MCF 10A (cell line): Measurements from ENCODE around the gene DYSF. TPM values are rescaled to one million over a fixed set of nuclear protein-coding genes. Genes with fewer than 3 reads are reported as not detected.

ENCODE experiments used
- BruUV-seq: library from RNA; stranded (reverse); fragments of 400-500 nt; replicated peaks from 2 replicates; lab custom pipeline; 2021; lab: Mats Ljungman, UMichigan
- CTCF ChIA-PET: fragments of 300-600 bp; sonication (Branson Sonifier 250); formaldehyde crosslinking; extraction: SDS; loops from one replicate; lab custom pipeline; 2021; ENCODE audit warnings: antibody characterized with exemption, inconsistent platforms; lab: Yijun Ruan, JAX
- POLR2A ChIA-PET: fragments of 300-600, 350-650 bp; sonication (Branson Sonifier 250); formaldehyde crosslinking; extraction: SDS; loops from one replicate; lab custom pipeline; 2020; ENCODE audit warnings: antibody characterized with exemption, inconsistent platforms; lab: Yijun Ruan, JAX
- DNase-seq: peaks from one replicate; pipeline ENCODE4 v3.0.0-alpha.2; 2018; ENCODE audit not compliant: unreplicated experiment
- H3K27ac Mint-ChIP-seq: one replicate; pipeline ENCODE4 v1.8.0; 2022; ENCODE audit warnings: mild to moderate bottlenecking, low read depth, mixed read lengths; ENCODE audit not compliant: unreplicated experiment
- H3K27me3 Mint-ChIP-seq: one replicate; pipeline ENCODE4 v1.8.0; 2022; ENCODE audit warnings: mixed read lengths; ENCODE audit not compliant: insufficient read depth, unreplicated experiment
- H3K36me3 Mint-ChIP-seq: one replicate; pipeline ENCODE4 v1.8.0; 2022; ENCODE audit warnings: mild to moderate bottlenecking, moderate library complexity, mixed read lengths; ENCODE audit not compliant: insufficient read depth, unreplicated experiment
- H3K4me1 Mint-ChIP-seq: one replicate; pipeline ENCODE4 v1.8.0; 2022; ENCODE audit warnings: mixed read lengths; ENCODE audit not compliant: insufficient read depth, unreplicated experiment
- H3K4me3 Mint-ChIP-seq: one replicate; pipeline ENCODE4 v1.8.0; 2022; ENCODE audit warnings: mild to moderate bottlenecking, moderate library complexity, mixed read lengths; ENCODE audit not compliant: unreplicated experiment
- H3K9me3 Mint-ChIP-seq: one replicate; pipeline ENCODE4 v1.8.0; 2022; ENCODE audit warnings: mixed read lengths; ENCODE audit not compliant: unreplicated experiment
- intact Hi-C: fragments of 100-400 bp; cut with micrococcal nuclease; formaldehyde crosslinking; loops from 2 replicates; pipeline ENCODE4 v1.14.1; 2022
- total RNA-seq: library from RNA; stranded (reverse); gene quantifications from 2 replicates; pipeline ENCODE4 v1.2.3, GENCODE V29; 2022
- TF ChIP-seq, protein P1 (sequence below): fragments of 200-600 bp; IDR thresholded peaks from one replicate; pipeline ENCODE4 v1.8.0; 2022; ENCODE audit warnings: antibody characterized with exemption, mild to moderate bottlenecking; ENCODE audit not compliant: unreplicated experiment

Gene DYSF
- total RNA-seq, 1 experiment from 2014 or later, result 2.0 TPM

DNA sequence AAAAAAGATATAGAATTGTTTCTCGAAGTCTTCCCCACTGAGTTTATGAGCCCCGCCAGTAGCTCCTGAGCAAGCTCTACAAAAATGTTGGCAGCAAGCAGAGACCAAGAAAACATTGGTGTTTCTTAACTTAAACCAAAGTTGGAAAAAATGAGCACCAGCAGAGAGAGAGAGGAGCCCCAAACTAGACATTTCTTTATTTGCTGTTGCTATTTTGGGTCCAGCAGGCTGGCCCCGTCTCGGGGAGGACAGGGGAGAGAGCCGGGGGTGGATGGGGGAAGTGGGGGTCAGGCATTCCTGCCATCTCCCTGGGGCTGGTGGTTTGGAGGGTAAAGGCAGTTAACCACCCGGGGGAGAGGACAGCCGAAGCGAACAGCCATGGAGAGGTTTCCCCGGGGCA, 113.0 kb downstream of the DYSF start:
- BruUV-seq, result no TSS peak
- H3K4me3 Mint-ChIP-seq, result no peak overlapping the region
- CTCF ChIA-PET, result no interaction called here
- H3K27me3 Mint-ChIP-seq, result no peaks in the 10 kb centered on the region
- H3K36me3 Mint-ChIP-seq, result no peaks in the 10 kb centered on the region
- no peak overlapping the region for H3K27ac Mint-ChIP-seq
- intact Hi-C loops, result no loop called here
- H3K9me3 Mint-ChIP-seq, result no peaks in the 10 kb centered on the region
- no peak for DNase-seq
- POLR2A ChIA-PET, result interaction anchor here (0.7 kb wide), 1 partner anchor 23 kb away, joined by 3 read pairs; no protein-coding TSS in a partner anchor
- TF ChIP-seq, protein P1, sequence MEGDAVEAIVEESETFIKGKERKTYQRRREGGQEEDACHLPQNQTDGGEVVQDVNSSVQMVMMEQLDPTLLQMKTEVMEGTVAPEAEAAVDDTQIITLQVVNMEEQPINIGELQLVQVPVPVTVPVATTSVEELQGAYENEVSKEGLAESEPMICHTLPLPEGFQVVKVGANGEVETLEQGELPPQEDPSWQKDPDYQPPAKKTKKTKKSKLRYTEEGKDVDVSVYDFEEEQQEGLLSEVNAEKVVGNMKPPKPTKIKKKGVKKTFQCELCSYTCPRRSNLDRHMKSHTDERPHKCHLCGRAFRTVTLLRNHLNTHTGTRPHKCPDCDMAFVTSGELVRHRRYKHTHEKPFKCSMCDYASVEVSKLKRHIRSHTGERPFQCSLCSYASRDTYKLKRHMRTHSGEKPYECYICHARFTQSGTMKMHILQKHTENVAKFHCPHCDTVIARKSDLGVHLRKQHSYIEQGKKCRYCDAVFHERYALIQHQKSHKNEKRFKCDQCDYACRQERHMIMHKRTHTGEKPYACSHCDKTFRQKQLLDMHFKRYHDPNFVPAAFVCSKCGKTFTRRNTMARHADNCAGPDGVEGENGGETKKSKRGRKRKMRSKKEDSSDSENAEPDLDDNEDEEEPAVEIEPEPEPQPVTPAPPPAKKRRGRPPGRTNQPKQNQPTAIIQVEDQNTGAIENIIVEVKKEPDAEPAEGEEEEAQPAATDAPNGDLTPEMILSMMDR, result no peak
- no peaks in the 10 kb centered on the region for H3K4me1 Mint-ChIP-seq

DNA sequence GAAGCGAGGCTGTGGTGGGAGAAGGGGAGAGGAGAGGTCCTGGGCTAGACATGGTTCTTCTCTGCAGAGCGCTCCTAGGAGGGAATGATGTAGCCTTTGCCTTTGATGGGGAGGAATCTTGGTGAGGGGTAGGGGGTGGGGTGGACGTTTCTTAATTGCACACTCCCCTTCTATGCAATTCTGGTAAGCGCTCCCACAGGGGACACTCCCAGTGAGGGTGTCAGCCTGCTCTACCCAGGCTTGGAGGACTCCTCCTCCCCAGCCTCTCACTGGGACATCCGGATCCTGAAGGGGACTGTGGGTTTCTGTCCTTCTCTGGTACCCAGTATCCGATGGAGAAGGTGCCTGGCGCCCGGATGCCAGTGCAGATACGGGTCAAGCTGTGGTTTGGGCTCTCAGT, 114.3 kb downstream of the DYSF start:
- no peaks in the 10 kb centered on the region for H3K36me3 Mint-ChIP-seq

DNA sequence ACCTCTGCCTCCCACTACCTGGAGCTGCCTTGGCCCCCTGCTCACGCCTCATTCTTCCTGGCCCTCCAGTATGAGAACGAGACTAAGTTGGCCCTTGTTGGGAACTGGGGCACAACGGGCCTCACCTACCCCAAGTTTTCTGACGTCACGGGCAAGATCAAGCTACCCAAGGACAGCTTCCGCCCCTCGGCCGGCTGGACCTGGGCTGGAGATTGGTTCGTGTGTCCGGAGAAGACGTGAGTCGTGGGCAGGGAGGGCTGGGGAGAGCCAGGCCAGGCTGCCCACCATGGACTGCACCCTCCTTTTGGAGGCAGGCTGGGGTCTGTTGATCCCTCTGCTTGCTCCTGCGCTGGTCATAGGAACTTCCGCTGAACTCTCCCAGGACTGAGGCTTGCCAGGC, 114.7 kb downstream of the DYSF start:
- TF ChIP-seq, protein P1, result no peak
- no peaks in the 10 kb centered on the region for H3K9me3 Mint-ChIP-seq
- CTCF ChIA-PET, result interaction anchor here (0.7 kb wide), 1 partner anchor 42 kb away, joined by 3 read pairs; no protein-coding TSS in a partner anchor
- DNase-seq, result no peak
- H3K27me3 Mint-ChIP-seq, result no peaks in the 10 kb centered on the region
- BruUV-seq, result no TSS peak
- no peak overlapping the region for H3K27ac Mint-ChIP-seq
- no peak overlapping the region for H3K4me3 Mint-ChIP-seq
- H3K36me3 Mint-ChIP-seq, result no peaks in the 10 kb centered on the region
- POLR2A ChIA-PET, result no interaction called here
- intact Hi-C loops, result no loop called here
- no peaks in the 10 kb centered on the region for H3K4me1 Mint-ChIP-seq

More for the DNA sequence above, 114.3 kb downstream of the DYSF start:
- Mint-ChIP-seq H3K9me3 (no peaks in the 10 kb centered on the region), H3K4me3 (no peak overlapping the region), H3K27me3 (no peaks in the 10 kb centered on the region), H3K4me1 (no peaks in the 10 kb centered on the region), H3K27ac (no peak overlapping the region)
- POLR2A ChIA-PET, result no interaction called here
- intact Hi-C loops, result no loop called here
- no TSS peak for BruUV-seq
- TF ChIP-seq, protein P1, result no peak
- DNase-seq, result no peak
- CTCF ChIA-PET, result interaction anchor here (0.7 kb wide), 1 partner anchor 42 kb away, joined by 3 read pairs; no protein-coding TSS in a partner anchor

DNA sequence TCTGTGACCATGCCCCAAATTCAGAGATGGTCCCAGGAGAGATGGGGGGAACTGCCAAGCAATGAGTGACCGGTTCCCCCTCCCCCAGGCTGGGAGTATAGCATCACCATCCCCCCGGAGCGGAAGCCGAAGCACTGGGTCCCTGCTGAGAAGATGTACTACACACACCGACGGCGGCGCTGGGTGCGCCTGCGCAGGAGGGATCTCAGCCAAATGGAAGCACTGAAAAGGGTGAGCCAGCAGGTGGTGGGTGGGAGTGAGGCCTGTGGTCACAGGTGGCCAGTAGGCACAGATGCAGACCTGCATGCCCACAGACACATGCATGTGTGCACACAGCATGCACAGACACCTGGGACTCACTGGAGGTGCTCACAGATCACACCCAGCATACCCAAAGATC, 117.2 kb downstream of the DYSF start:
- Mint-ChIP-seq H3K4me1 (no peaks in the 10 kb centered on the region), H3K9me3 (no peaks in the 10 kb centered on the region), H3K4me3 (no peak overlapping the region), H3K27me3 (no peaks in the 10 kb centered on the region), H3K27ac (no peak overlapping the region), H3K36me3 (no peaks in the 10 kb centered on the region)
- no peak for DNase-seq
- CTCF ChIA-PET, result no interaction called here
- POLR2A ChIA-PET, result no interaction called here
- intact Hi-C loops, result no loop called here
- no TSS peak for BruUV-seq
- TF ChIP-seq, protein P1, result no peak
